H1 (cell line): ENCODE measurements around the gene MAST1. TPM values are rescaled to one million over a fixed set of nuclear protein-coding genes. Genes with fewer than 3 reads are reported as not detected.

Source experiments
- CTCF ChIA-PET: fragments of 300-600 bp; sonication (Branson Sonifier 250); formaldehyde crosslinking; loops from one replicate; lab custom pipeline; 2021; ENCODE audit not compliant: partially characterized antibody; lab: Charles Lee
- POLR2A ChIA-PET: fragments of 300-600 bp; sonication (Branson Sonifier 250); formaldehyde crosslinking; loops from one replicate; lab custom pipeline; 2021; ENCODE audit warnings: inconsistent platforms; ENCODE audit not compliant: partially characterized antibody; lab: Charles Lee
- DNase-seq, 2 experiments: peaks; one replicate each; pipeline versions ENCODE4 v3.0.0 to v3.0.0-alpha.2; 2010 to 2022; ENCODE audit warnings: low spot score in 2 of 2, low read depth in 1 of 2, mixed read lengths in 1 of 2
- FAIRE-seq: peaks from 2 replicates; lab custom pipeline; 2011; peaks lifted over from hg19 to GRCh38; lab: Jason Lieb, UNC
- H2AFZ ChIP-seq: 2 replicates; pipeline ENCODE4 v1.8.1; 2012; ENCODE audit warnings: low read length, inconsistent platforms
- H2AK5ac ChIP-seq: 2 replicates; pipeline ENCODE4 v1.6.1; 2013; ENCODE audit warnings: low read depth, low read length
- H2BK120ac ChIP-seq: replicated peaks from 2 replicates; pipeline ENCODE3; 2013; ENCODE audit warnings: low read depth, low read length, inconsistent platforms
- H2BK12ac ChIP-seq: 2 replicates; pipeline ENCODE4 v1.6.1; 2013; ENCODE audit warnings: low read depth, low read length
- H2BK15ac ChIP-seq: 2 replicates; pipeline ENCODE4 v1.6.1; 2013; ENCODE audit warnings: low read length
- H2BK20ac ChIP-seq: 2 replicates; pipeline ENCODE4 v1.6.1; 2013; ENCODE audit warnings: low read length
- H2BK5ac ChIP-seq: 2 replicates; pipeline ENCODE4 v1.6.1; 2013; ENCODE audit warnings: low read depth, low read length
- H3K14ac ChIP-seq: 2 replicates; pipeline ENCODE4 v1.6.1; 2013; ENCODE audit warnings: inconsistent platforms; ENCODE audit not compliant: insufficient read length
- H3K18ac ChIP-seq: 2 replicates; pipeline ENCODE4 v1.6.1; 2013; ENCODE audit warnings: low read length; ENCODE audit errors: extremely low read depth
- H3K23ac ChIP-seq: 2 replicates; pipeline ENCODE4 v1.6.1; 2013; ENCODE audit warnings: inconsistent platforms; ENCODE audit not compliant: insufficient read length
- H3K23me2 ChIP-seq: 2 replicates; pipeline ENCODE4 v1.6.1; 2013; ENCODE audit warnings: low read depth, low read length
- H3K27ac ChIP-seq: 2 replicates; pipeline ENCODE4 v1.6.1; 2011; ENCODE audit warnings: low read depth, low read length, inconsistent platforms
- H3K27me3 ChIP-seq, 4 experiments: replicated peaks in 1 of 4; 1 replicate in 1 of 4; 2 replicates in 3 of 4; pipeline versions ENCODE4 v1.6.1 to v1.8.1; 2011 to 2013; ENCODE audit warnings: low read length in 3 of 4, mild to moderate bottlenecking in 3 of 4, inconsistent platforms in 2 of 4, mixed read lengths in 2 of 4, moderate library complexity in 1 of 4; ENCODE audit not compliant: control insufficient read depth in 3 of 4, insufficient read depth in 3 of 4; ENCODE audit errors: extremely low read depth in 1 of 4
- H3K36me3 ChIP-seq, 4 experiments: 2 replicates each; pipeline versions ENCODE4 v1.6.1 to v1.8.1; 2011 to 2013; ENCODE audit warnings: mild to moderate bottlenecking in 4 of 4, low read length in 3 of 4, moderate library complexity in 2 of 4, control low read depth in 1 of 4, inconsistent platforms in 1 of 4; ENCODE audit not compliant: insufficient read depth in 4 of 4, control insufficient read depth in 2 of 4
- H3K4ac ChIP-seq: replicated peaks from 2 replicates; pipeline ENCODE3; 2013; ENCODE audit warnings: low read length, low read depth, mixed read lengths, inconsistent platforms; ENCODE audit not compliant: insufficient read length
- H3K4me1 ChIP-seq, 4 experiments: replicated peaks in 1 of 4; 1 replicate in 1 of 4; 2 replicates in 3 of 4; pipeline versions ENCODE4 v1.6.1 to v1.8.1; 2011 to 2013; ENCODE audit warnings: low read length in 3 of 4, inconsistent platforms in 2 of 4, mixed read lengths in 1 of 4; ENCODE audit not compliant: insufficient read depth in 4 of 4, control insufficient read depth in 3 of 4
- H3K4me2 ChIP-seq, 2 experiments: 2 replicates each; pipeline versions ENCODE4 v1.6.1 to v1.8.1; 2011 to 2013; ENCODE audit warnings: low read depth in 2 of 2, low read length in 2 of 2, control low read depth in 1 of 2, inconsistent platforms in 1 of 2, mild to moderate bottlenecking in 1 of 2; ENCODE audit not compliant: insufficient read depth in 1 of 2
- H3K4me3 ChIP-seq, 4 experiments: fragments of 200-600, 300-600 bp in 1 of 4; sonication (generic), shearing (Covaris generic), sonication (Bioruptor Twin) in 1 of 4; 2 replicates each; pipeline versions ENCODE4 v1.5.1 to v1.8.1; 2011 to 2016; ENCODE audit warnings: low read length in 4 of 4, low read depth in 3 of 4, control low read depth in 2 of 4, inconsistent platforms in 2 of 4, mild to moderate bottlenecking in 2 of 4, mixed read lengths in 1 of 4, moderate library complexity in 1 of 4; ENCODE audit not compliant: insufficient read depth in 2 of 4; ENCODE audit errors: extremely low read depth in 1 of 4
- H3K56ac ChIP-seq: replicated peaks from 2 replicates; pipeline ENCODE3; 2013; ENCODE audit warnings: low read depth, mild to moderate bottlenecking, mixed read lengths, low read length, inconsistent platforms; ENCODE audit not compliant: insufficient read length
- H3K79me1 ChIP-seq: 2 replicates; pipeline ENCODE4 v1.6.1; 2013; ENCODE audit warnings: low read depth, low read length, control low read depth
- H3K79me2 ChIP-seq, 2 experiments: 2 replicates each; pipeline versions ENCODE4 v1.6.1 to v1.8.1; 2012 to 2013; ENCODE audit warnings: low read length in 2 of 2, mild to moderate bottlenecking in 2 of 2, inconsistent platforms in 1 of 2; ENCODE audit not compliant: insufficient read depth in 2 of 2, control insufficient read depth in 1 of 2
- H3K9ac ChIP-seq, 4 experiments: replicated peaks in 1 of 4; 1 replicate in 1 of 4; 2 replicates in 3 of 4; pipeline versions ENCODE4 v1.6.1 to v1.8.1; 2011 to 2013; ENCODE audit warnings: low read depth in 3 of 4, low read length in 3 of 4, control low read depth in 2 of 4, mild to moderate bottlenecking in 2 of 4, moderate library complexity in 2 of 4, inconsistent platforms in 1 of 4; ENCODE audit errors: extremely low read depth in 1 of 4
- H3K9me3 ChIP-seq, 2 experiments: 2 replicates each; pipeline versions ENCODE4 v1.6.1 to v1.8.1; 2012 to 2013; ENCODE audit warnings: mild to moderate bottlenecking in 2 of 2, moderate library complexity in 2 of 2, control low read depth in 1 of 2, inconsistent platforms in 1 of 2, low read depth in 1 of 2, low read length in 1 of 2, mixed read lengths in 1 of 2; ENCODE audit not compliant: insufficient read depth in 2 of 2
- H4K20me1 ChIP-seq, 2 experiments: replicated peaks in 1 of 2; 2 replicates each; pipeline versions ENCODE3 to v1.8.1; 2011 to 2013; ENCODE audit warnings: inconsistent platforms in 2 of 2, low read length in 2 of 2, mild to moderate bottlenecking in 1 of 2; ENCODE audit not compliant: insufficient read depth in 2 of 2, control insufficient read depth in 1 of 2
- H4K5ac ChIP-seq: 2 replicates; pipeline ENCODE4 v1.6.1; 2013; ENCODE audit warnings: low read length, low read depth, mixed read lengths, inconsistent platforms; ENCODE audit not compliant: insufficient read length
- H4K8ac ChIP-seq: 2 replicates; pipeline ENCODE4 v1.8.0; 2013; ENCODE audit warnings: mild to moderate bottlenecking, moderate library complexity, low read length, inconsistent platforms; ENCODE audit not compliant: insufficient read depth; ENCODE audit errors: extremely low read depth
- H4K91ac ChIP-seq: replicated peaks from 2 replicates; pipeline ENCODE3; 2013; ENCODE audit warnings: low read length, mixed read lengths, inconsistent platforms; ENCODE audit not compliant: insufficient read length
- BACH1 ChIP-seq: IDR thresholded peaks from 2 replicates; pipeline ENCODE4 v1.6.1; 2012; ENCODE audit warnings: low read length, improper control_type of control experiment
- CBX8 ChIP-seq: fragments of 300-800, 300-1000 bp; sonication (generic); IDR thresholded peaks from 2 replicates; pipeline ENCODE4 v1.7.1; 2016; ENCODE audit warnings: low read depth, low read length, borderline replicate concordance
- CREB1 ChIP-seq: IDR thresholded peaks from 2 replicates; pipeline ENCODE4 v1.6.1; 2012; ENCODE audit warnings: inconsistent platforms
- MAFK ChIP-seq: IDR thresholded peaks from 2 replicates; pipeline ENCODE4 v1.6.1; 2012; ENCODE audit warnings: low read depth, mild to moderate bottlenecking, improper control_type of control experiment, low read length
- NANOG ChIP-seq: IDR thresholded peaks from 2 replicates; pipeline ENCODE4 v1.6.1; 2011; ENCODE audit warnings: low read length, low read depth, mild to moderate bottlenecking, inconsistent platforms; ENCODE audit not compliant: insufficient read depth, poor library complexity, severe bottlenecking
- POLR2AphosphoS5 ChIP-seq: IDR thresholded peaks from 2 replicates; pipeline ENCODE4 v1.6.1; 2011; ENCODE audit warnings: low read depth, low read length
- SIN3A ChIP-seq, 2 experiments: IDR thresholded peaks in 1 of 2; conservative IDR thresholded peaks in 1 of 2; 2 replicates each; pipeline ENCODE4 v1.6.1; 2011 to 2012; ENCODE audit warnings: low read length in 2 of 2, improper control_type of control experiment in 1 of 2, low read depth in 1 of 2, mild to moderate bottlenecking in 1 of 2
- SP1 ChIP-seq: IDR thresholded peaks from 2 replicates; pipeline ENCODE4 v1.6.1; 2011; ENCODE audit warnings: low read depth, low read length
- SP4 ChIP-seq: IDR thresholded peaks from 2 replicates; pipeline ENCODE4 v1.6.1; 2012; ENCODE audit warnings: low read length, inconsistent platforms
- TAF1 ChIP-seq: IDR thresholded peaks from 2 replicates; pipeline ENCODE4 v1.6.1; 2011; ENCODE audit warnings: mild to moderate bottlenecking, low read depth, low read length
- WGBS, 2 experiments: shearing (Covaris generic) in 1 of 2; methylation state at CpG; one replicate each; pipeline versions ENCODE4 v1.1.6 to v1.1.7; 2013 to 2015; ENCODE audit warnings: low lambda C conversion rate in 2 of 2, mixed read lengths in 2 of 2, inconsistent platforms in 1 of 2, low coverage in 1 of 2, missing lambda C conversion rate in 1 of 2; ENCODE audit not compliant: insufficient replicate concordance in 2 of 2, insufficient coverage in 1 of 2, insufficient read length in 1 of 2; ENCODE audit errors: extremely low coverage in 1 of 2, missing lambda C conversion rate in 1 of 2; 5-methylcytosine and 5-hydroxymethylcytosine counted together
- polyA plus RNA-seq, 7 experiments: library from polyadenylated mRNA; depleted of rRNA in 3 of 7; stranded (reverse) in 5 of 7; unstranded in 2 of 7; fragments of >200 nt in 5 of 7; fragments of 200-250 nt in 2 of 7; gene quantifications; 1 replicate in 5 of 7; 2 replicates in 1 of 7; 4 replicates in 1 of 7; pipeline versions ENCODE4 v1.2.1 to v1.2.3, GENCODE V29; 2011 to 2013; ENCODE audit warnings: missing spikeins in 2 of 7, mixed read lengths in 2 of 7
- total RNA-seq: library from RNA; stranded (reverse); fragmentation: NEBNext Ultra II Directional; extraction: Animal tissue kit (Norgen Biotek cat#: 25700); gene quantifications from 2 replicates; pipeline ENCODE4 v1.2.1, GENCODE V29; 2021

The MAST1 gene
- total and polyA plus RNA-seq, 2 of the 8 experiments (the other 6 are each of a cell fraction or from before 2014, with no cell fraction given): 15.6 to 28.3 TPM

- 0 out of 2 replicates have a peak overlapping the region, but pooled peaks have one; percentile 32 for H3K27ac ChIP-seq
- no peak overlapping the region; the same call in 1 of the 2 replicates for H3K18ac ChIP-seq
- H2AFZ ChIP-seq: no peak overlapping the region
- H4K20me1 ChIP-seq: peaks cover 8 to 21% of the 10 kb centered on the region in 2 experiments
- no peak overlapping the region for H4K91ac ChIP-seq
- CTCF ChIA-PET: interaction anchor here (0.9 kb wide), 1 partner anchor 12 kb away, joined by 4 read pairs; no protein-coding TSS in a partner anchor
- H3K23ac ChIP-seq: no peak overlapping the region
- no peak overlapping the region for H2BK120ac ChIP-seq
- no peaks in the 10 kb centered on the region for H3K9me3 ChIP-seq
- peak overlapping the region; percentile 70 to 75 for H3K4me2 ChIP-seq
- no peak overlapping the region for H3K56ac ChIP-seq
- no peak overlapping the region for H2BK12ac ChIP-seq
- POLR2A ChIA-PET: interaction anchor here (1.1 kb wide), 1 partner anchor 40 kb away, joined by 3 read pairs; no protein-coding TSS in a partner anchor
- peaks cover 0 to 9% of the 10 kb centered on the region in 2 experiments; a peak in 2 of 4 replicates for H3K79me2 ChIP-seq
- H3K23me2 ChIP-seq: peaks cover 15% of the 10 kb centered on the region
- H3K27me3 ChIP-seq: peaks cover 0 to 1% (median 1%) of the 10 kb centered on the region in 4 experiments; a peak in 1 of 7 replicates
- H3K4me3 ChIP-seq: peak overlapping the region; percentile 27 to 68 (median 48); a peak in 7 of 8 replicates
- no peak overlapping the region for H2AK5ac ChIP-seq
- H3K14ac ChIP-seq: no peak overlapping the region
- H3K79me1 ChIP-seq: peaks cover 11% of the 10 kb centered on the region
- 25% methylated on average over 40 of the region's 43 CpGs; no CpG with 5 or more reads in 1 of the 2 experiments for WGBS, 2 experiments
- peak; percentile 97 to 100 for DNase-seq
- H3K9ac ChIP-seq: peak overlapping the region in 2 of 4 experiments; percentile 31 to 33; a peak in 4 of 7 replicates
- no peak overlapping the region for H2BK20ac ChIP-seq
- H4K8ac ChIP-seq: no peak overlapping the region
- H2BK5ac ChIP-seq: no peak overlapping the region
- H4K5ac ChIP-seq: no peak overlapping the region
- peaks cover 0 to 3% (median 0%) of the 10 kb centered on the region in 4 experiments; a peak in 1 of 8 replicates for H3K36me3 ChIP-seq
- no peak overlapping the region for H2BK15ac ChIP-seq
- H3K4ac ChIP-seq: no peak overlapping the region
- H3K4me1 ChIP-seq: peaks cover 8 to 31% (median 11%) of the 10 kb centered on the region in 4 experiments
- peak; percentile 89 for FAIRE-seq
- peak in 1 of 2 experiments; percentile 61; a peak in 1 of 4 replicates for TF ChIP-seq SIN3A (conservative IDR thresholded peaks at IDR 0.05 in 1 of 2, IDR thresholded peaks at IDR 0.05 in 1 of 2; ENCODE audit: low read depth in 1 of 2, low read length in 2 of 2)
- TF ChIP-seq CREB1: peak; percentile 74
- TF ChIP-seq BACH1: peak; percentile 56; the same call in 1 of the 2 replicates
- peak; percentile 77; the same call in 1 of the 2 replicates for TF ChIP-seq SP1
- TF ChIP-seq SP4: peak; percentile 66; the same call in 1 of the 2 replicates
- TF ChIP-seq MAFK: peak; percentile 3; the same call in 1 of the 2 replicates
- TF ChIP-seq CBX8: no peak
- TF ChIP-seq TAF1: peak; percentile 11; the same call in 1 of the 2 replicates
- TF ChIP-seq POLR2AphosphoS5: peak; percentile 38; the same call in 1 of the 2 replicates
- no peak for TF ChIP-seq NANOG
Observed at GRCh38 chr19:12840091-12841079, 2.1 kb downstream of the MAST1 start.
